Mesothelial cell of epicardium (in vitro differentiated cells): ENCODE data around the gene SERPINI2. TPM values are rescaled to one million over a fixed set of nuclear protein-coding genes. Genes with fewer than 3 reads are reported as not detected.

Experiments
- DNase-seq, 2 experiments: peaks; one replicate each; pipeline ENCODE4 v3.0.0; 2021; ENCODE audit warnings: low spot score in 2 of 2; ENCODE audit not compliant: unreplicated experiment in 2 of 2
- H3K27ac Mint-ChIP-seq: 2 replicates; pipeline ENCODE4 v1.8.0; 2021; ENCODE audit warnings: mixed read lengths
- H3K27me3 Mint-ChIP-seq: 2 replicates; pipeline ENCODE4 v1.8.0; 2021; ENCODE audit warnings: low read depth, mixed read lengths
- H3K36me3 Mint-ChIP-seq: 2 replicates; pipeline ENCODE4 v1.8.0; 2021; ENCODE audit warnings: mixed read lengths
- H3K4me1 Mint-ChIP-seq: 2 replicates; pipeline ENCODE4 v1.8.0; 2021; ENCODE audit warnings: mixed read lengths
- H3K4me3 Mint-ChIP-seq: 2 replicates; pipeline ENCODE4 v1.8.0; 2021; ENCODE audit warnings: mild to moderate bottlenecking, moderate library complexity, mixed read lengths
- H3K9me3 Mint-ChIP-seq: 2 replicates; pipeline ENCODE4 v1.8.0; 2021; ENCODE audit warnings: mixed read lengths
- total RNA-seq: library from RNA; stranded (reverse); gene quantifications from 3 replicates; pipeline ENCODE4 v1.2.1, GENCODE V29; 2021
- TF ChIP-seq, protein P1 (sequence below): fragments of 200-600 bp; sonication (generic); IDR thresholded peaks from one replicate; pipeline ENCODE4 v1.5.0; 2021; ENCODE audit warnings: antibody characterized with exemption; ENCODE audit not compliant: unreplicated experiment

The SERPINI2 gene
- total RNA-seq, 1 donor from 2014 or later: not detected

DNA sequence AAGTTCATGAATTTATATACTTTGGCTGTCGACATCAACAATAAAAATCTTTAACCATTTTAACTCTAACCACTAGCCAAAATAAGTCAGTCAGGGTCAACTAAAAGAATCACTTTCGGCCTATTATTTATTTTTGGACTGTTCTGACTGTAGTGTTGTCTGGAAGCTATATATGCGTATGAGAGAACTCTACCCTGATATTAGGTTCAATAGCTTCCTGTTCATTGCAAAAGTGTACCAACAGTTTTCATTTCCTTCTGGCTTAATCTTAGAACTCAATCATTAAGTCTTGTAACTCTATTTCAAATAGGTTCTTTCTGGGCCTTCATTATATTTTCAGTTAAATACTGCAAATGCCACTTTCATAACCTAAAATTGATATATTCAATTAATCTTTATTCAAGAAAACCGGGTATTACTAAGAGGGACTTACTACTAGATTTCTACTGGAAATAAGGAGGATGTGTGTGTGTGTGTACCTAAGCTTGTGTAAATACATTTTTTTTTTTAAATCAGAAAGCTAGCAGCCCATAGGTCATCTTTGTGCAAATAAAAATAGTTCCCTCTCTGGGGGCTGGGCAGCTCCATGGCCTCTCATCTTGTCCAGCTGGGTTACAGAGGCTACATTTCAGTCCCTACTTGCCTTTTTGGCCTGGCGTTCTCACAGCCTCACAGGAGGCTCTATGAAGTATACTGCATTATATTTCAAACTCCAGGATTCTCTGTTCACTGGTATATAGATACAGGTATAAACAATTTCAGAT, 5.8 kb downstream of the SERPINI2 start:
- Mint-ChIP-seq H3K4me1 (peaks cover 2% of the 10 kb centered on the region), H3K9me3 (no peaks in the 10 kb centered on the region), H3K36me3 (no peaks in the 10 kb centered on the region), H3K27me3 (no peaks in the 10 kb centered on the region), H3K27ac (no peak overlapping the region), H3K4me3 (no peak overlapping the region)
- TF ChIP-seq, protein P1, sequence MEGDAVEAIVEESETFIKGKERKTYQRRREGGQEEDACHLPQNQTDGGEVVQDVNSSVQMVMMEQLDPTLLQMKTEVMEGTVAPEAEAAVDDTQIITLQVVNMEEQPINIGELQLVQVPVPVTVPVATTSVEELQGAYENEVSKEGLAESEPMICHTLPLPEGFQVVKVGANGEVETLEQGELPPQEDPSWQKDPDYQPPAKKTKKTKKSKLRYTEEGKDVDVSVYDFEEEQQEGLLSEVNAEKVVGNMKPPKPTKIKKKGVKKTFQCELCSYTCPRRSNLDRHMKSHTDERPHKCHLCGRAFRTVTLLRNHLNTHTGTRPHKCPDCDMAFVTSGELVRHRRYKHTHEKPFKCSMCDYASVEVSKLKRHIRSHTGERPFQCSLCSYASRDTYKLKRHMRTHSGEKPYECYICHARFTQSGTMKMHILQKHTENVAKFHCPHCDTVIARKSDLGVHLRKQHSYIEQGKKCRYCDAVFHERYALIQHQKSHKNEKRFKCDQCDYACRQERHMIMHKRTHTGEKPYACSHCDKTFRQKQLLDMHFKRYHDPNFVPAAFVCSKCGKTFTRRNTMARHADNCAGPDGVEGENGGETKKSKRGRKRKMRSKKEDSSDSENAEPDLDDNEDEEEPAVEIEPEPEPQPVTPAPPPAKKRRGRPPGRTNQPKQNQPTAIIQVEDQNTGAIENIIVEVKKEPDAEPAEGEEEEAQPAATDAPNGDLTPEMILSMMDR: no peak
- no peak for DNase-seq

DNA sequence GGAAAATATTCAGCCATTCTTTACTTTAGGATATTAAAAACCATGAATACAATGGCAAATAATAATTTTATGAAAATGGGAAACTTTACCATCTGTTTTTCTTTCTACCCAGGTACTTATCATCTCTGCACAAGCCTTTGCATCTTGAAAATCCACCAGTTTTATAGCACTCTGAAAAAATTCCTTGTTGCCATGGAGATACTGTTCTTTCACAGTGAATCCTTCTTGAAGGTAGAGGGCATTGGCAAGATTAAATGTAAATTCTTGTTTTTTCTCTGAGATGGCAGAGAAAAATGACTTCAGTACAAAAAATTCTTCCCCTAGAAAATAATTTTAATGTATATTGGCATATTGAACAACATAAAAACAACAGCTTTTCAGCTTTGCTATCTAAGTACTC, 6.9 kb downstream of the SERPINI2 start:
- H3K4me1 Mint-ChIP-seq: peaks cover 2% of the 10 kb centered on the region
- H3K36me3 Mint-ChIP-seq: no peaks in the 10 kb centered on the region
- H3K4me3 Mint-ChIP-seq: no peak overlapping the region
- no peak overlapping the region for H3K27ac Mint-ChIP-seq
- TF ChIP-seq, protein P1: no peak
- no peaks in the 10 kb centered on the region for H3K9me3 Mint-ChIP-seq
- DNase-seq: no peak
- no peaks in the 10 kb centered on the region for H3K27me3 Mint-ChIP-seq

DNA sequence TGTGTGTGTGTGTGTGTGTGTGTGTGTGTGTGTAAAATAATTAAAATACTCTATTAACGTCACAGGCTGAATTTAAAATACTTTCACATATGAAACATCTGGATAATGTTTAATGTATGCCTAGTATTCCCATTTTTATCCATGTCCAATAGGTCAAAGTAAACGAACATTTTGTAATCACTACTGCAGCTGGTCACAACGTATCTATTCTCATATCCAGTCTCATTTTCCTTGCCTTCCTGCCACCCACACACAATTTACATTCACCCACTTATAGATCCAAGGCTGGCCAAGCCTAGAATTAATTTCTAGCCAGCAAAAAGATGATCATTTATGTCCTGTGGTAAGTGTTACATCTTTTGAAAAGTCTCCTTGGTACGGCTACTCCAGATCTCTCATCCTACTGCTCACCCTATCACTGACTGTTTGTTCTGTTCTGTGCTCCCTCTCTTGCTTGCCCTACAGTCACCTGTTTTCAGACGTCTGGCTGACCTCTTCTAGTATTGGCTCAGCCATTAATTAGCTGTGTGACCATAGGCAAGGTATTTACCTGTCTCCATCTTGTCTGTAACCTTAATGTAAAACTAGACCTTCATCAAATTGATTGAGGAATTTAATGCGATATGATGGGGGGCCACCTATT, 17.6 kb downstream of the SERPINI2 start:
- H3K27ac Mint-ChIP-seq: no peak overlapping the region
- DNase-seq: no peak
- TF ChIP-seq, protein P1: no peak
- no peaks in the 10 kb centered on the region for H3K9me3 Mint-ChIP-seq
- H3K27me3 Mint-ChIP-seq: no peaks in the 10 kb centered on the region
- H3K36me3 Mint-ChIP-seq: no peaks in the 10 kb centered on the region
- H3K4me3 Mint-ChIP-seq: no peak overlapping the region
- H3K4me1 Mint-ChIP-seq: no peaks in the 10 kb centered on the region

DNA sequence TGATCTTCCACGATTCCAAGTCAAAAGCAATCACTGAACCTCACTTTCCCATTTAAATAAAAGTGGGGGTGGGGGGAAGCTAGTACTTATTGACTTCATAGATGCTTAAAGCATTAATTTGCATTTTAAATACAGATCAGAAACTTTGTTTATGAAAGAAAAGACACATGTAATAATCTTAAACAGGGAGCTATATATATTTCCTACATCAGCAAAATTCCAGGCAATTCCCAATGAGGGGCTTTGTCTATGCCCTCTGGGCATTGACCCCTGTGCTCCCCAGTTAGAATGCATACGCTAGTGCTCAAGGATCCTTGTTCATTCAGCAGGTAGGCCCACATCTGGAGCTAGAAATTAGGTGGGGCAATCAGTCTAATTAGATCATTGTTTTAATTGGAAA, 20.0 kb downstream of the SERPINI2 start:
- TF ChIP-seq, protein P1: no peak
- Mint-ChIP-seq H3K27me3 (no peaks in the 10 kb centered on the region), H3K27ac (no peak overlapping the region), H3K9me3 (no peaks in the 10 kb centered on the region), H3K4me1 (no peaks in the 10 kb centered on the region), H3K4me3 (no peak overlapping the region), H3K36me3 (no peaks in the 10 kb centered on the region)
- no peak for DNase-seq

DNA sequence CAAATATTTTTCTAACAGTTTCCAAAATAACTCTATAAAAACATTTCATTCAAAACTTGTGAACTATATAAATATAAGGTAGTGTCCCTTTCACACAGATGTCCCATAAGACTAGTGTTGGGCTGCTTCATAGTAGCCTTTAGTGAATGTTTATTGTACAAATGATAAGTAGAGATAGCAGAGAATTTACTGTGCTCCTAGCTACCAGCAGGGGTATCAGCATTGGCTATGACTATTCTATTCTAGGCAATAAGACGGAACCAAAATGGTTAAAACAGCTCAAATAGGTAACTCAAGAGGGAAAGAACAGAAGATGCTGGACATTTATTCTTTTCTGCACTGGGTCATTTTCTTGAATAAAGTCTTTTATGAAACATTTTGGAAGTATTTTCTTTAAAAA, 22.6 kb downstream of the SERPINI2 start:
- H3K27ac Mint-ChIP-seq: no peak overlapping the region
- no peaks in the 10 kb centered on the region for H3K4me1 Mint-ChIP-seq
- DNase-seq: no peak
- no peaks in the 10 kb centered on the region for H3K27me3 Mint-ChIP-seq
- TF ChIP-seq, protein P1: no peak
- H3K9me3 Mint-ChIP-seq: no peaks in the 10 kb centered on the region
- H3K4me3 Mint-ChIP-seq: no peak overlapping the region
- no peaks in the 10 kb centered on the region for H3K36me3 Mint-ChIP-seq
